ENCODE data around the gene GRK3.

- TF ChIP-seq CTCF (IDR thresholded peaks at IDR 0.05) (no peak), POLR2A (IDR thresholded peaks at IDR 0.05) (no peak)
These were observed 92.2 kb downstream of the GRK3 start for GRCh38 chr22:25656724-25657123.
